GM19372 (cell line): ENCODE measurements around the gene CCL3.
"Not testable (repeated sequence)": the region's sequence is repeated elsewhere in the genome, so short reads cannot be mapped to it uniquely, and the experiment has no call there.

Experiments
- ATAC-seq: cut with Tn5 transposase; IDR thresholded peaks from one replicate; pipeline ENCODE4 v1.9.1; 2021; ENCODE audit warnings: mild to moderate bottlenecking, low read depth, moderate library complexity; ENCODE audit not compliant: unreplicated experiment

CCL3 gene

DNA sequence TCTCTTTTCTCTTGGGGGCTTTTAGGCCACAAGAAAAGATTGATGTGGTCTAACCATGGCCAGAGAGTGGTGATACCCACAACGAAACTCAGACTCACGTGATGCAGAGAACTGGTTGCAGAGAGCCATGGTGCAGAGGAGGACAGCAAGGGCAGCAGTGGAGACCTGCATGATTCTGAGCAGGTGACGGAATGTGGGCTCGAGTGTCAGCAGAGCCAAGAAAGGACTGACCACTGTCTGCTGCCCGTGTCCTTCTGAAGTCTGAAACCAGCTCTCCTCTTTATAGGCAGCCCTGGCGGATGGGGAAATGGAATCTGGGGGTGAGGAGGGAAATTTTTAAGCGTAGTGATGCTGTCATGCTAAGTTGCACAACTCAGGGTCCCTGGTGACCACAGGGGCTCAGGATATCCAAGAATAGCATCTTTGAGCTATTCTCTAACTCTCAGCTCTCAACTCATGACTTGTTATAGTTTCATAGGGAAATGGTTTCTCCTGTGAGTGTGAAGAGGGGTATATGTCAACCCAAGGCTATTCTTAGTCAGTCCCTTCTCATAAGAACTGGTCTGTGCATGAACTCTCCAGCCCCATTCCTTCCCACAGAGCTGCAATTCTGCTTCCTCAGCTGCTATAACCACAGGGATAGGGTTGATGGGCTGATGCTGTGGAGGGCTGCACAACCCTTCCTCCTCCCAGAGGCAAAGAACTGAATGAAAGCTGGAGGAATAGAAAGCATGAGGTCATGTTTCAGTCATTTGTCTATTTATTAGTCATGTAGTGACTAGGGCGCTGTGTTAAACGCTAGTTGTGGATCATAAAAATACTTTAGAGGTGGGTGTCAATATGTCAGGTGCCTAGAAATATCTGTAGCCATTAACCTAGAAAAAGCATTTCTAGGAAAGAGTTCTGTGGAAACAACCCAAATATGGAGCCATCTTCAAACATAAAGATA lies at the start of gene CCL3:
TSS of gene CCL3 (minus strand) at position 256 of the 949 bp plus-strand sequence. CDS start at position 171, 85 bp downstream.
- peak; percentile 56 for ATAC-seq

DNA sequence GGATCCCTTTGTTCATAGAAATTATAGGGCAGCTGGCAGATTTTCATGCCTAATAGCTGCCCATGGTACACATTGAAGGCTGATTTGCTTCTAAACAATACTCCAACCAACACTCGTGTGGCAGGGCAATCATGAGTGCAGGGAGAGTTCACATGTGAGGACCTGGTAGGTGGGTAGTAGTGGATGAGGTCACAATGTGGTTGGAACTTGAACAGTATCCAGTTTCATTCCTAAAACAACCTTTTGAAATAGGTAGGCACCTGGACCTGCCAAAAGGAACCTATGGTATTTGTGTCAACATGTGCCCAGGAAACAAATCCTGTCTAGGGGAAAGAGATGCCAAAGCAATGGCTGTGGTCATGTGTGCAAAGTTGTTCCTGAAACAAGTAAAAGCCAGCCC lies 46.5 kb upstream of the CCL3 start:
- no peak for ATAC-seq

DNA sequence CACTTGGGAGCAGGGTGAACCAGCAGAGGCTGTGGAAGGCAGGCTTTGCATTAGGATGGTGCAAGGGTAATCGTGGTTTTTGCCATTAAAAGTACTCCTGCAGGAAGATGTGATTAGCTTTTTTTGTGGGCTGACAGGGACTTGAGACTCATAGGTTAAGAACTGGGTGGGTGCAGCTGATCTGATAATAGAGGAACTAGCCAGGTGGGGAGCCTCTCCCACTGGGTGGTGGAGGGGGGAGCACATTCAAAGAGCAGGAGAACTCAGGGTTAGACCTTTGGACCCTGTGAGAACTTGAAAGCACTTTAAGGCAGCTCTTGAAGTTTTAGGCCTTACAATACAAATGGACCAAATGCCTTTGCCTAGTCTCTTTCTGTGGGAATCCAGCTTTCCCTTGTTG lies 46.1 kb upstream of the CCL3 start:
- no peak for ATAC-seq

DNA sequence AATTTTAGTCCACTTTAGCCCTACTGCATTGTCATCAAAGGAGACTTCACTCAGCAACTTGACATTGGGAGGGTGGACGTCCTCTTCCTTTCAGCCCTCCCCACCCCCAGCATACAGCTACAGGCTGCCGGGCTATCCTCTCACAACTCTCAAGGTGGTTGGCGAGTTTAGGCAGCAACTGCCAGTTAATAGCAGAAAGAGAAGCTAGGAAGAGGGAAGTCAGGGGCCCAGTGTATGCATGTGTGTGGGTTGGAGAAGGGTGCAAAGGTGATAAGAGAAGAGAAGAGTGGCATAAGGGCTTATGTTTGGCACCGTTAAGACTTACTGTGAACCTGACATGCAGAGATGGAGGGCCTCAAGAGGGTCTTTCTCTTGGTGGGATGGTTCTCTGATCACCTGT lies 45.5 kb upstream of the CCL3 start:
- ATAC-seq, result no peak

DNA sequence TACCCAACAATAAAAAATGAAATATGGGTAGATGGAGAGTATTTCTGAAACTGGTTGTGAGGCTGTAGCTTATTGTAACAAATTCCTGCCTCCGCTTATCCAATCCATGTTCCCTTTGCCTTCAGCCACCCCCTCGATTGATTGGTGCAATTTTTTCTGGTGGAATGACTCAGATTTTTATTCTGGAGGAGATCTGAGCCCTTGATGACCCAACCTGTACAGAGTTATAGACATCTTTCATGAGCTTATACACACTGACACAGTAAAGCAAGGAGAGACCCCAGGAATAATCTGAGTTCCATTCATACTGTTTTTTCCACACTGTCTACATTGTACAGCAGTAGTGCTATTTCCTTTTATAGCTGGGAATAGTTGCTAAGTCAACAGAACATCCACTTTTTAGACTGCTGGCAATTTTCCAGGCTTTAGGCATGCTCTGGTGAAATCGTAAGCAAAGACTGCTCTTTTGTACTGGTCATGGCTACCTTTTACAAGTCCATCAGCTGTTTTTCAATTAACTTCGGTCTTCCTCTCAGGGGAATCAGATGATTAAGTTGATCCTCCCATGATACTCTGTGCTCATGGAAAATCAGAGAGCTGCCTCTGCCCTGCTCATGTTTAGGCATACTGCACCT lies 43.8 kb upstream of the CCL3 start:
- ATAC-seq, result no peak

DNA sequence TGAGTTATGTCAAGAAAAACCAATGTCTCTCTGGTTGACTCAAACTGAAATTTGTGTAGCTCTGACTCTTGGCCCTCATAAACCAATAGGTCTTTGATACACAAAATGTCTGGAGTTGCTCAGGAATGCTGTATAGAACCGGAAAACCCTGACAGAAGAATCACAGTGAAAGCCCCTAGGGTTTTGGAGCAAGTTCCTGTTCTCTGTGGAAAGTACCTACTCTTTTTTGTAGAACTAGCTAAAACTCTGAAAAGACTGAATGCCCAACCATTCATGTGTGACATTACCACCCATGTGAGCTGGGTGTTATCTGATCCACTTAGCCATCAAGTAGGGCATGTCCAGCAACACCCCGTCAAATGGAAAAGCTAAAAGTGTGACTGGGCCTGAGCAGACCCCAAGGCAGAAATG lies 42.5 kb upstream of the CCL3 start:
- ATAC-seq, result no peak

DNA sequence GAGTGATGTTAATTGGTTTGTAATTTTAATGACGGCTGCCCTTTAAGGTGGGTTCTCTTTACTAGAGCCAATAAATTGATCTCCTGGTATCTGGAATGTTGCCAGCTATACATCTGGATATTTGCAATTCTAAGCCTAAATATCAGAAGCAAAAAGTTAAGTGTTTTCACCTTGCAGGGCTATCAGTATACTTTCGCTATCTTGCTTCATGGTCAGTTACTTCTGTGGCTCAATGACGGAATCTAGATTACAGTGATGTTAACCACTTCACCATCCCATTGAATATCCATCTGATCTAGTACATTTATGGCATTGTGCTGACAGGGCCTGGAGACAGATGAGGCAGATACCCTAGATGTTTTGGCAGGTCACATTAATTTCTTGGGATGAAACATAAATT lies 42.0 kb upstream of the CCL3 start:
- no peak for ATAC-seq

DNA sequence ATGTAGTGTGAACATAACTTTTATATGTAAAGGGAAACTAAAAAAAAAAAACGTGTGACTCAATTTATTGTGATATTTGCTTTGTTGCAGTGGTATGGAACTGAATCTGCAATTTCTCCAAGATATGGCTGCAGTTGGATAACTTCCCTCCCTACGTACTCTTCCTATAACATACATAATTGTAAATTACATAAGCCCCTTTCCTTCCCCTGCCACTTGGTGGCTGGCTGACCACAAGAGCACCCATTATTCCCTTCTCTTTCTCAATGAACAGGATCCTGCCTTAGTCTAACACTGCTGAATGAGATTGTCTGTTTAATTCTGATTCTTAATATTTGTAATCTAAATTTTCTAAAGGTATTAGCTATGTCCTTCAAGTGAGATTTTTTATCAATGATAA lies 41.5 kb upstream of the CCL3 start:
- ATAC-seq, result no peak

DNA sequence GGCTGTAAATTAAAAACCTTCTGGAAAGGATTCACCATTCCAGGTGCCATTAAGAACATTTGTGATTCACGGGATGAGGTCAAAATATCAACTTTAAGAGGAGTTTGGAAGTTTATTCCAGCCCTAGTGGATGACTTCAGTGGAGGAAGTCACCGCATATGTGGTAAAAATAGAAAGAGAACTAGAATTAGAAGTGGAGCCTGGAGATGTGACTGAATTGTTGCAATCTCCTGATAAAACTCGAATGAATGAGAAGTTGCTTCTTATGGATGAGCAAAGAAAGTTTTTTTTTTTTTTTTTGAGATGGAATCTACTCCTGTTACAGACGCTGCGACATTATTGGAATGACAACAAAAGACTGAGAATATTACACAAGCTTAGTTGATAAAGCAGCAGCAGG lies 40.4 kb upstream of the CCL3 start:
- ATAC-seq, result no peak

DNA sequence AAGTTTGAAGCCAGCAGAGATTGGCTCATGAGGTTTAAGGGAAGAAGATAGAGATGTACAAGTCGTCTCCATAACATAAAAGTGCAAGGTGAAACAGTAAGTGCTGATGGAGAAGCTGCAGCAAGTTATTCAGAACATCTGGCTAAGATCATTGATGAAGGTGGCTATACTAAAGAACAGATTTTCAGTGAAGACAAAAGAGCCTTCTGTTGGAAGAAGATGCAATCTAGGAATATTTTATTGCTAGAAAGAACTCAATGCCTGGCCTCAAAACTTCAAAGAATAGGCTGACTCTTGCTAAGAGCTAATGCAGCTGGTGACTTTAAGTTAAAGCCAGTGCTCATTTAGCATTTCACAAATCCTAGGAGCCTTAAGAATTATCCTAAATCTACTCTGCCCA lies 39.7 kb upstream of the CCL3 start:
- no peak for ATAC-seq

DNA sequence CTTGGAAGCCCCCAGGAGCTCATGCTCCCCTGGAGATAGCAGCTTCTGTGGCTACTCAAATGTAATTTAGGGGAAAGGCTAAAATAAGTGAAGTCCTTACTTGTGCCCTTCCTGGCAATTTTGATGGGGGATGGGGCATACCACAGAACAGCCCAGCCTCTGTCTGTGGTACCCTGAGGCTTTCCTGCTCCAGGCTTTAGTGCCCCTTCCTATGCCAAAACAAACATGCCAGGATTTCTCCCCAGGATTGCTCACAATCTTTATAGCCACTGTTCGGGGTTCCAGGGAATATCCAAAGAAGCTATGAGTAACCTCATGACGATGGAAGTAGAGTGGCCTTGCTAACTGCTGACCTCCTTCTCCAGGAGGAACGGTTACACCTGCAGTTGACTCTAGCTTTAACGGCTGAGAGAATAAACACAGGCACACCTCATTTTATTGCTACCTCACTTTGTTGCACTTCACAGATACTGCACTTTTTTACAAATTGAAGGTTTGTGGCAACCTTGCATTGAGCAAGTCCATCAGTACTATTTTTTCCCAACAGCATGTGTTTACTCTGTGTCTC lies 38.6 kb upstream of the CCL3 start:
- ATAC-seq, result no peak

DNA sequence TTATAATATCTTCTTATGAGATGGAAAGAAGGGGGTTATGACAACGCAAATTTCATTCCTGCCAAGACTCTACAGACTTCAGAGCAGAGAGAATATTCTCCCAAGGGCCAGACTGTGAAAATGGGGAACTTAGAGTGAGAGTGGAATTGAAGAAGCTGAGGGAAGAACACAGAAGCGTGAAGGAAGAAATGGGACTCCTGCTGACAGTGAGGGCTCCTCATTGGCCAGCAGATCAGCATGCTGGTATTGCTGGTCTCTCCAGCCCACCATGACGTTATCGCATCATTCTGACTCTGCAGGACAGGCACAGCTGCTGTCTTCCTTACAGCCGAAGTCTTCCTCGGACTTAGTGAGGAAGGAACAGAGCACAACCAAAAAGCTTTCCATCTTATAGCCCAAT lies 38.0 kb upstream of the CCL3 start:
- no peak for ATAC-seq

DNA sequence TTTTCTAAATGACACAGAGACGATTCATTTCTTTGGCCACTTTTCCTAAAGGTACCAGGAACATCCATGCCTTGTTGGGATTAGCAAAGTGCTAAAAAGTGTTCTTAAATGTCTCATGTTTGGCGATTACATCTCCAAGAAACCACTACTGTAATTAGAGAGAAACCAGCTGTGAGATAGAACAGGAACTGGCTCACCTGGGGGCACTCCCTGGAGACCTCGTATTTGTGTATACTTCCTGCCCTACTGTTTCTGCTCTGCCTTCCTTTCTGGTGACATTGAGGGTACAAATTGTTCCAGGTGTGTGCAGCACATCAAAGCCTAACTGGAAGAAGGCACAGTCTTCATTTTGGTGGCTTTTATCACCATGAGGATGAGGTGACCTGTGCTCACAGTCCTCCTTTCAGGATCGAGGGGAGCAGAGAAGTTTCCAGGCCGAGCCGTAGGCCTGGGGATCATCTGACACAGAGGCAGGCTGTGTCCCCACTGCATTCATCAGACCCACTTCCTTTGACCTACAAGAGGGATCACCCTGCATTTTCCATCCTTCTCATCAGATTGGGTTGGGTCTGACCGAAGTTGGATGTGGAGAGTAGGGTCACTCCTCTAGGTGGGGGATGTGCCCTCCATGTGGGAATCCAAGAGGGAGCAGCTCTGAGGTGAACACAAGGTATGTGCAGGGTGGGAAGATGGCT lies 37.4 kb upstream of the CCL3 start:
- ATAC-seq, result peak; percentile 78

DNA sequence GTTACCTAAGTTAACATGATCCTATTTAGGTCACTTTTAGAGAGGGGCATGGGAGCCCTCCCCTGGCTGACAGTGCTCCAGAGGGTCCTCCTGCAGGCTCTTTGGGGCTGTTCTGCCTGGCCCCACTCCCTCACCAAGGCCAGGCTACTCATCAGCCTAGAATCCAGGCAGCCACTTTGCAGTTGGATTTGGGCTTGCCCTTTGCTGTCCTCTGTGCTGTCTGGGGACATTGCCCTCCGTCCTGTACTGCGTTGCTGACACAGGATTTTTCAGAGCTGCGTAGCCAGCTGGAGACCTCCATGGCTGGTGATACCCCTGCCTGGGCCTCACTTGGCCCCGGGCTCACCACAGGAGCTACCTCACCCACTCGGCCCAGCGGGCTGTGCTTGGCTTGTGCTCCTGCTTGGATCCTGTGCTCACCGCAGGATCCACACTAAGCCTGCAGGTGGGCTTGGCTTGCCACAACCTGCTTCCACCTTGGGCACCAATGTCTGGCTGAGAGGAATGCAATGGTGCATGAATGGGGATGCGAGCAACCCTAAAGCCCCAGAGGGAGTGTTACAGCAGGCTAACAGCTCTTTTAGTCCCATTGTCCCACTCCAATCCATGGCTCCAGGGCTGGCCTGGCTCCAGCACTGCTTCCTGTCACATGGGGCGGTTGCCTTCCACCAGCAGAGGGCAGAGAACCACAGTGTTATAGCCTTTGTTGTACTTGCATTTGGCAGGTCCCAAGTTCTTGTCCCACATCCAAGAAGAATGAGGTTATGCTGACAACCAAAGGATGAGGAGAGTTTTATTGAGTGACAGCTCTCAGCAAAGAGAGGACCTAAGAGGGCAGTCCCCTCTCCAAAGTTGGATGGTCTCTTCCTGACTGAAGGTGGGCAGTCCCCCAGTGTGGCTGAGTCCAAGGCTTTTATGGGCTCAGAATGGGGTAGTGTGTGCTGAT lies 35.2 kb upstream of the CCL3 start:
- ATAC-seq, result no peak

DNA sequence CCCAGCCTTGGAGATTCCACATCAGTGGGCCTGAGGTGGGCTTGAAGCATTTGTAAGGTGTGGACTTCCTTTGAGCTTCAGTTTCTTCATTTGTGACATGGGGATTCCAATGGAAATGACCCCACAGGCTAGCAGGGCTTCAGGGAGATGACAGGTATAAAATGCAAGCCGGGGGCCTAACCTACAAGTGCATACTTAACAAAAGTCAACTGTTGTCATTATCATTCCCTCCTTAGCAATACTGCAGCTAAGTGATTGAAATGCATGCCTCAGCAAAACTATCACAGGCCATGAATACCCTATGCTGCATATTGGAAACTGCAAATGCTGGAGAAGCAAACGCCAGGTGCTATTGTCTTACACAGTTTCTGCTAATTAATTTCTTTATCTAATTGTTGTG lies 33.5 kb upstream of the CCL3 start:
- no peak for ATAC-seq

DNA sequence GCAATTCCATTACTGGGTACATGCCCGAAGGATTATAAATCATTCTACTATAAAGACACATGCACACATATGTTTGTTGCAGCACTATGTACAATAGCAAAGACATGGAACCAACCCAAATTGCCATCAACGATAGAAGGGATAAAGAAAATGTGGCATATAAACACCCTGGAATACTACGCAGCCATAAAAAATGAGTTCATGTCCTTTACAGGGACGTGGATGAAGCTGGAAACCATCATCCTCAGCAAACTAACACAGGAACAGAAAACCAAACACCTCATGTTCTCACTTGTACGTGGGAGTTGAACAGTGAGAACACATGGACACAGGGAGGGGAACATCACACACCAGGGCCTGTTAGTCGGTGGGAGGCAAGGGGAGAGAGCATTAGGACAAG lies 31.2 kb upstream of the CCL3 start:
- not testable (repeated sequence) for ATAC-seq

DNA sequence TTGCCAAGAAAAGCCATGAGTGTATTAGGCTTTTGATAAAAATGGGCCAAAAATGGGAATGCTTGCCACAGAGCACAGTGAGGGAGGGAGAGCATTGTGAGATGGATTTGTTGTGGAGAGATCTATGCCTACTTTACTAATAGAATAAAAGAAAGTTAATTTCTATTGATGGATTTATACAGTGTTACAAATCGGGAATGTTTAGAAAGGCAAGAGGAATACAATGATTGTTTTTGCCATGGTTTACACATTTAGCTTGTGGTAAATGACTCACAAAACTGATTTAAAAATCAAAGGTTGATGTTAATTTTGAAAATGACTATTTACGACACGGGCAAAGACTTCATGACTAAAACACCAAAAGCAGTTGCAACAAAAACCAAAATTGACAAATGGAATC lies 30.3 kb upstream of the CCL3 start:
- no peak for ATAC-seq

DNA sequence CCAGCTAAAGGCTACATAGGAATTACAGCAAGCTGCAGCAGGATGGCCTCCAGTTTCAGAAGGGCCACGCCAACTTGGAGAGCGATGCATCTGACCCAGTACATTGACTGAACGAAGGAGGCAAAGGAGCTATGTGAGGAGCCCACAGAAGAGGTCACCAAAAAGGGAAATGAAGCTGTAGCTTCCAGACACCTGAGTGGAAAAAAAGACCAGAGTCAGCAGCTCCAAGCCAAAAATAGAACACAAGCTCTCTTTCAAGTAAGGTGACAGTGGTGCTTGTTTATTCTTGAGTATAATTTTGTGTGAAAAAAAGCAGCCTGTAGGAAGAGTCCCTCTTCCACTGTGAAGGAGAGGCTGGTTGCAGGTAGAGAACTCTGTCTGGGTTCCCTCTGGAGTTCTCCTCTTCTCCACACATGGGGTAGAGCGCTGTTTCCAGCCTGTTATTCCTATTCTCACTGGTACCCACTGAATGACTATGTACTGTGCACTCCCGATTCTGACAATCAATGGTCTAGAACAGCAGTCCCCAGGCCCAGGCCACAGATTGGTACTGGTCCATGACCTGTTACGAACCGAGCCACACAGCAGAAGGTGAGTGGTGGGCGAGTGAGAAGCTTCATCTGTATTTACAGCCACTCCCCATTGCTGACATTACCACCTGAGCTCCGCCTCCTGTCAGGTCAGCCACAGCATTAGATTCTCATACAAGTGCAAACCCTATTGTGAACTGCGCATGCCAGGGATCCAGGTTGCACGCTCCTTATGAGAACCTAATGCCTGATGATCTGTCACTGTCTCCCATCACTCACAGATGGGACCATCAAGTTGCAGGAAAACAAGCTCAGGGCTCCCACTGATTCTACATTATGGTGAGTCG lies 28.8 kb upstream of the CCL3 start:
- ATAC-seq, result no peak
